ENCODE data around the gene IL36B. TPM values are rescaled to one million over a fixed set of nuclear protein-coding genes. Genes with fewer than 3 reads are reported as not detected.

Gene IL36B
- total and polyA plus RNA-seq, 9 of the 15 experiments (the other 6 are each of a cell fraction or from before 2014, with no cell fraction given) = not detected

- Histone ChIP-seq H3K4me1 (replicated peaks in 1 of 2; ENCODE audit: control insufficient read depth in 2 of 2, insufficient read depth in 2 of 2, low read length in 2 of 2) (peaks cover 4 to 19% of the 10 kb centered on the region in 2 experiments), H3K4me3 (no peak overlapping the region), H3K9me1 (ENCODE audit: control insufficient read depth, insufficient read depth, low read length) (no peaks in the 10 kb centered on the region), H2AFZ (ENCODE audit: low read depth, low read length) (peak overlapping the region; percentile 70), H3K27ac (ENCODE audit: extremely low read depth, low read depth, low read length) (peak overlapping the region; percentile 81), H3K27me3 (ENCODE audit: control insufficient read depth in 2 of 2, insufficient read depth in 2 of 2, low read length in 2 of 2) (no peaks in the 10 kb centered on the region), H3K4me2 (ENCODE audit: insufficient read depth, low read length) (peak overlapping the region; percentile 40), H3K36me3 (ENCODE audit: control insufficient read depth, insufficient read depth, low read length) (no peaks in the 10 kb centered on the region), H3K9ac (ENCODE audit: insufficient read depth in 1 of 2, low read depth in 2 of 2, low read length in 2 of 2) (peak overlapping the region in 1 of 2 experiments; percentile 47; a peak in 3 of 4 replicates), H4K20me1 (replicated peaks; ENCODE audit: control insufficient read depth, insufficient read depth, low read length) (no peaks in the 10 kb centered on the region), H3K9me3 (replicated peaks; ENCODE audit: control insufficient read depth, insufficient read depth, low read depth, low read length) (peaks cover 3% of the 10 kb centered on the region; the same call in 1 of the 2 replicates), H3K79me2 (ENCODE audit: control insufficient read depth, insufficient read depth, low read length) (no peaks in the 10 kb centered on the region)
- ATAC-seq = peak; percentile 74
- 8% methylated on average over 3 of the region's 3 CpGs for WGBS (ENCODE audit: insufficient coverage, low coverage, missing lambda C conversion rate)
- intact Hi-C loops (cut with micrococcal nuclease) = no loop called here
- DNase-seq (ENCODE audit: extremely low read depth in 1 of 4, low spot score in 3 of 4) = no peak
- BruUV-seq (replicated peaks) = TSS peak; percentile 94
- CTCF ChIA-PET (ENCODE audit: low intra/inter-chr PET ratio) = no interaction called here
- FAIRE-seq = no peak
- in situ Hi-C loops (cut with MboI) = no loop called here
- POLR2A ChIA-PET = interaction anchor here (1.2 kb wide), 1 partner anchor 13 kb away, joined by 4 read pairs; no protein-coding TSS in a partner anchor
- peak; percentile 10; the same call in 1 of the 2 replicates for TF ChIP-seq BRD4 (IDR thresholded peaks at IDR 0.05)
- TF ChIP-seq ZNF589 (CRISPR knock-in tag; IDR thresholded peaks at IDR 0.05; ENCODE audit: low read depth) = no peak
- peak; percentile 33 for TF ChIP-seq VEZF1 (CRISPR knock-in tag; IDR thresholded peaks at IDR 0.05)
- no peak for TF ChIP-seq ZBTB17 (CRISPR knock-in tag; IDR thresholded peaks at IDR 0.05)
- TF ChIP-seq FOSL1 (tag; conservative IDR thresholded peaks at IDR 0.05) = peak; percentile 0; the same call in 1 of the 2 replicates
- TF ChIP-seq ADNP (tag; IDR thresholded peaks at IDR 0.05) = peak; percentile 94
- no peak for TF ChIP-seq ETS2 (tag; IDR thresholded peaks at IDR 0.05; ENCODE audit: borderline replicate concordance, poor library complexity, severe bottlenecking)
- no peak for TF ChIP-seq GTF2F1 (IDR thresholded peaks at IDR 0.05; ENCODE audit: low read depth, low read length)
- 0 out of 2 replicates have a peak, but pooled peaks have one; percentile 32 for TF ChIP-seq ZNF197 (CRISPR knock-in tag; IDR thresholded peaks at IDR 0.05; ENCODE audit: low read depth)
- 0 out of 2 replicates have a peak, but pooled peaks have one; percentile 44 for TF ChIP-seq CREB3 (tag; conservative IDR thresholded peaks at IDR 0.05; ENCODE audit: low read depth)
- no peak for TF ChIP-seq CHCHD3 (CRISPR knock-in tag; IDR thresholded peaks at IDR 0.05)
- 0 out of 2 replicates have a peak, but pooled peaks have one; percentile 27 for TF ChIP-seq NFRKB (IDR thresholded peaks at IDR 0.05; ENCODE audit: low read depth)
- peak; percentile 13; the same call in 1 of the 2 replicates for TF ChIP-seq ZNF384 (IDR thresholded peaks at IDR 0.05; ENCODE audit: low read depth, low read length)
- TF ChIP-seq L3MBTL2 (IDR thresholded peaks at IDR 0.05) = 0 out of 2 replicates have a peak, but pooled peaks have one; percentile 4
- TF ChIP-seq SMARCA5 (IDR thresholded peaks at IDR 0.05) = 0 out of 2 replicates have a peak, but pooled peaks have one; percentile 19
- no peak for TF ChIP-seq PBX2 (CRISPR knock-in tag; IDR thresholded peaks at IDR 0.05; ENCODE audit: low read depth)
- no peak for TF ChIP-seq PBX2 (tag; conservative IDR thresholded peaks at IDR 0.05; ENCODE audit: low read depth)
- peak; percentile 90 for TF ChIP-seq POLR2H (tag; IDR thresholded peaks at IDR 0.05; ENCODE audit: low read depth)
- no peak for TF ChIP-seq ZNF780A (CRISPR knock-in tag; IDR thresholded peaks at IDR 0.05)
These were observed 39.4 kb downstream of the IL36B start for GRCh38 chr2:113013336-113013661.
